IMR-90 (cell line): ENCODE data around the gene CHST8. TPM values are rescaled to one million over a fixed set of nuclear protein-coding genes. Genes with fewer than 3 reads are reported as not detected.

Source experiments
- ATAC-seq: fragments of 200-7000 bp; cut with Tn5 transposase; 2 replicates; pipeline ENCODE4 v1.9.1; 2020; ENCODE audit warnings: low read depth, mild to moderate bottlenecking, moderate library complexity
- BruUV-seq: library from RNA; stranded (reverse); fragments of 400-500 nt; replicated peaks from 2 replicates; lab custom pipeline; 2021; lab: Mats Ljungman, UMichigan
- CTCF ChIA-PET: fragments of 300-600 bp; formaldehyde crosslinking; extraction: SDS; loops from one replicate; lab custom pipeline; 2021; ENCODE audit warnings: antibody characterized with exemption; lab: Yijun Ruan, JAX
- POLR2A ChIA-PET: fragments of 300-600 bp; sonication (Branson Sonifier 250); formaldehyde crosslinking; loops from one replicate; lab custom pipeline; 2022; ENCODE audit warnings: antibody characterized with exemption; ENCODE audit not compliant: unreplicated experiment; lab: Charles Lee
- DNase-seq: peaks from one replicate; pipeline ENCODE4 v3.0.0; 2013
- H2AFZ ChIP-seq: replicated peaks from 2 replicates; pipeline ENCODE3; 2013; ENCODE audit warnings: low read length, mild to moderate bottlenecking; ENCODE audit not compliant: poor library complexity
- H2AK5ac ChIP-seq: 2 replicates; pipeline ENCODE4 v1.6.1; 2013; ENCODE audit warnings: low read depth, low read length, inconsistent platforms
- H2AK9ac ChIP-seq: replicated peaks from 2 replicates; pipeline ENCODE3; 2013; ENCODE audit warnings: mild to moderate bottlenecking, low read depth, low read length, moderate library complexity; ENCODE audit not compliant: poor library complexity
- H2BK120ac ChIP-seq: 2 replicates; pipeline ENCODE4 v1.6.1; 2013; ENCODE audit warnings: low read depth, low read length, inconsistent platforms
- H2BK15ac ChIP-seq: 3 replicates; pipeline ENCODE4 v1.6.1; 2013; ENCODE audit warnings: low read depth, low read length, inconsistent platforms
- H2BK20ac ChIP-seq: 2 replicates; pipeline ENCODE4 v1.6.1; 2013; ENCODE audit warnings: low read depth, mild to moderate bottlenecking, inconsistent platforms, low read length, moderate library complexity
- H2BK5ac ChIP-seq: 2 replicates; pipeline ENCODE4 v1.6.1; 2013; ENCODE audit warnings: mild to moderate bottlenecking, low read depth, low read length, inconsistent platforms; ENCODE audit not compliant: poor library complexity, severe bottlenecking
- H3K14ac ChIP-seq: replicated peaks from 2 replicates; pipeline ENCODE4 v1.6.1; 2013; ENCODE audit warnings: low read depth, low read length, inconsistent platforms
- H3K18ac ChIP-seq: 2 replicates; pipeline ENCODE4 v1.6.1; 2013; ENCODE audit warnings: low read depth, low read length, control low read depth
- H3K23ac ChIP-seq: 2 replicates; pipeline ENCODE4 v1.6.1; 2013; ENCODE audit warnings: low read depth, low read length, inconsistent platforms
- H3K27ac ChIP-seq: 2 replicates; pipeline ENCODE4 v1.5.1; 2013; ENCODE audit warnings: mild to moderate bottlenecking, control low read depth, low read length; ENCODE audit not compliant: insufficient read depth
- H3K27me3 ChIP-seq: 2 replicates; pipeline ENCODE4 v1.6.1; 2013; ENCODE audit warnings: low read length; ENCODE audit not compliant: control insufficient read depth, insufficient read depth
- H3K36me3 ChIP-seq: 2 replicates; pipeline ENCODE4 v1.6.1; 2013; ENCODE audit warnings: low read length, mixed read lengths; ENCODE audit not compliant: control insufficient read depth, insufficient read depth
- H3K4ac ChIP-seq: 2 replicates; pipeline ENCODE4 v1.6.1; 2013; ENCODE audit warnings: low read depth, low read length, inconsistent platforms
- H3K4me1 ChIP-seq: 2 replicates; pipeline ENCODE4 v1.6.1; 2013; ENCODE audit warnings: low read length, mixed read lengths; ENCODE audit not compliant: control insufficient read depth, insufficient read depth
- H3K4me2 ChIP-seq: 2 replicates; pipeline ENCODE4 v1.6.1; 2013; ENCODE audit warnings: low read depth, mild to moderate bottlenecking, control low read depth, low read length, moderate library complexity
- H3K4me3 ChIP-seq: 2 replicates; pipeline ENCODE4 v1.5.1; 2013; ENCODE audit warnings: low read depth, mild to moderate bottlenecking, control low read depth, low read length, moderate library complexity; ENCODE audit not compliant: insufficient read depth
- H3K56ac ChIP-seq: 2 replicates; pipeline ENCODE4 v1.6.1; 2013; ENCODE audit warnings: low read length, inconsistent platforms; ENCODE audit not compliant: insufficient read depth; ENCODE audit errors: extremely low read depth
- H3K79me1 ChIP-seq, 2 experiments: 2 replicates each; pipeline ENCODE4 v1.6.1; 2013; ENCODE audit warnings: low read length in 2 of 2, inconsistent platforms in 1 of 2, low read depth in 1 of 2
- H3K9ac ChIP-seq: 2 replicates; pipeline ENCODE4 v1.6.1; 2013; ENCODE audit warnings: low read depth, low read length, control low read depth
- H3K9me1 ChIP-seq: 2 replicates; pipeline ENCODE4 v1.6.1; 2013; ENCODE audit warnings: low read length, inconsistent platforms; ENCODE audit not compliant: insufficient read depth
- H3K9me3 ChIP-seq: 2 replicates; pipeline ENCODE4 v1.6.1; 2013; ENCODE audit warnings: low read length; ENCODE audit not compliant: control insufficient read depth, insufficient read depth
- H4K20me1 ChIP-seq: 2 replicates; pipeline ENCODE4 v1.6.1; 2013; ENCODE audit warnings: low read length, inconsistent platforms; ENCODE audit not compliant: insufficient read depth
- H4K5ac ChIP-seq: 2 replicates; pipeline ENCODE4 v1.6.1; 2013; ENCODE audit warnings: mild to moderate bottlenecking, low read depth, low read length, control low read depth
- H4K8ac ChIP-seq, 2 experiments: 2 replicates each; pipeline ENCODE4 v1.6.1; 2013; ENCODE audit warnings: low read depth in 2 of 2, low read length in 2 of 2, control low read depth in 1 of 2, inconsistent platforms in 1 of 2
- H4K91ac ChIP-seq: 2 replicates; pipeline ENCODE4 v1.6.1; 2013; ENCODE audit warnings: low read depth, low read length, inconsistent platforms; ENCODE audit not compliant: insufficient read depth
- CEBPB ChIP-seq: IDR thresholded peaks from 2 replicates; pipeline ENCODE4 v1.6.1; 2012; ENCODE audit warnings: low read depth, low read length, improper control_type of control experiment
- ELK1 ChIP-seq: fragments of 150-350 bp; IDR thresholded peaks from 2 replicates; pipeline ENCODE4 v1.6.1; 2016; ENCODE audit warnings: low read depth, mild to moderate bottlenecking, low read length, moderate library complexity, borderline replicate concordance
- MAFK ChIP-seq: IDR thresholded peaks from 2 replicates; pipeline ENCODE4 v1.6.1; 2012; ENCODE audit warnings: low read depth, low read length, improper control_type of control experiment
- MAZ ChIP-seq: IDR thresholded peaks from 2 replicates; pipeline ENCODE4 v1.6.1; 2012; ENCODE audit warnings: low read depth, mild to moderate bottlenecking, low read length, improper control_type of control experiment, moderate library complexity, borderline replicate concordance
- NFE2L2 ChIP-seq: fragments of 150-350 bp; IDR thresholded peaks from 2 replicates; pipeline ENCODE4 v1.6.1; 2016; ENCODE audit warnings: low read depth, mild to moderate bottlenecking, low read length
- RAD21 ChIP-seq: IDR thresholded peaks from 2 replicates; pipeline ENCODE4 v1.6.1; 2012; ENCODE audit warnings: low read length, improper control_type of control experiment
- RCOR1 ChIP-seq: IDR thresholded peaks from 2 replicates; pipeline ENCODE4 v1.6.1; 2012; ENCODE audit warnings: mild to moderate bottlenecking, low read length, improper control_type of control experiment; ENCODE audit not compliant: insufficient replicate concordance
- SMC3 ChIP-seq: fragments of 150-350 bp; IDR thresholded peaks from 2 replicates; pipeline ENCODE4 v1.6.1; 2016; ENCODE audit warnings: low read depth, mild to moderate bottlenecking, antibody characterized with exemption, low read length, moderate library complexity
- WGBS, 2 experiments: methylation state at CpG; one replicate each; pipeline versions ENCODE4 v1.1.5 to v1.1.7; 2013; ENCODE audit warnings: missing lambda C conversion rate in 2 of 2; ENCODE audit not compliant: insufficient read length in 1 of 2; ENCODE audit errors: extremely low coverage in 2 of 2; 5-methylcytosine and 5-hydroxymethylcytosine counted together
- dilution Hi-C: fragments of 300-500 bp; cut with HindIII; formaldehyde crosslinking; loops from one replicate; pipeline ENCODE4 v1.14.3; 2018; ENCODE audit warnings: low sequenced_read_pairs; ENCODE audit not compliant: unreplicated experiment
- in situ Hi-C: fragments of 300-500 bp; cut with MboI; formaldehyde crosslinking; loops from 3 replicates; pipeline ENCODE4 v1.14.3; 2019; ENCODE audit warnings: low sequenced_read_pairs, inconsistent platforms, mixed read lengths
- intact Hi-C: fragments of 100-400 bp; cut with micrococcal nuclease; formaldehyde crosslinking; loops from 2 replicates; pipeline ENCODE4 v1.10.0; 2022
- polyA plus RNA-seq, 3 experiments: library from polyadenylated mRNA; depleted of rRNA; stranded (reverse); fragments of >200 nt; gene quantifications; 2 replicates each; pipeline ENCODE4 v1.2.3, GENCODE V29; 2012; ENCODE audit warnings: low replicate concordance in 1 of 3
- total RNA-seq: library from RNA; depleted of rRNA; stranded (reverse); fragments of >200 nt; gene quantifications from 2 replicates; pipeline ENCODE4 v1.2.3, GENCODE V29; 2012
- TF ChIP-seq, protein P1 (sequence below): conservative IDR thresholded peaks from 2 replicates; pipeline ENCODE4 v1.5.1; 2012; ENCODE audit warnings: mild to moderate bottlenecking, low read depth, low read length, improper control_type of control experiment

Gene CHST8
- total and polyA plus RNA-seq, 2 of the 4 experiments (the other 2 are of a cell fraction) = not detected

DNA sequence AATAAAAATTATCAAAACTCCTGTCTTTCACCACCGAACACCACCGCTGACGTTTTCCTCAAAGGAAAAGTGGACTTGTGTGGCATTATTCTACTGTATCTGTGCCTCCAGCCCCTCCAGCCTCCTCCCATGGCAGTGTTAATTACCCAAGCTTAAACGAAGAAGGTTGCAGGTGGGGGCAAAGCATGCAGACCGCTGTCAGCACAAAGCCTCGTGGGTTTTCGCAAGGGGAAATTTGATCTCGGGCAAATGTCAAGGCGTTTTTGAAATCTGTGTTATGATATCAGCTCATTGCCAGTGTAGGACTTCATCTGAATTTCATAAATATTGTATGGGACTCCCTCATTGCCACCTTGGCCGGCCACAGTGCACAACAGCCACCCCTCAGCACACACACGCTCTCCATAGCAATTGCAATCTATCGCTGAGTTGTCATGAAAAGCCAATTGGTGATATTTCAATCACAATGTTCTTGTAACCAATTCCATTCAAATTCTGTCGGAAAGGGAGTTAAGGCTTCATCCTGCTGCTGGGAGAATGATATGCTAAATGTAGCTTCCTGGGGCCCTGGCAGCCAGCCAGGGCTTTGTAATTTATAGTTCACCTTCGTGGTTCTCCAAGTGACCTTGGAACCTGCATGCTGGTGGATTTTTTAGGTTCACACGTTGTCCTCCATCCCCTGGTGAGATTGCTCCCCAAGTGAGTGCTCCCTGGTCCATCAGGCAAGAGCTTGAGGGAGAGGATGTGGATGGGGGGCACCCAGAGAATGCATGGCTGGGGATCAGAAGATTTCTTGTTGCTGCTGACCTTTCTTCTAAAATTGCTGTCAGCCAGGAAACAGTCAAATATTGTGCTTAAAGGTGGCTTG is 16.6 kb downstream of the CHST8 start (continued):
- TF ChIP-seq, protein P1, sequence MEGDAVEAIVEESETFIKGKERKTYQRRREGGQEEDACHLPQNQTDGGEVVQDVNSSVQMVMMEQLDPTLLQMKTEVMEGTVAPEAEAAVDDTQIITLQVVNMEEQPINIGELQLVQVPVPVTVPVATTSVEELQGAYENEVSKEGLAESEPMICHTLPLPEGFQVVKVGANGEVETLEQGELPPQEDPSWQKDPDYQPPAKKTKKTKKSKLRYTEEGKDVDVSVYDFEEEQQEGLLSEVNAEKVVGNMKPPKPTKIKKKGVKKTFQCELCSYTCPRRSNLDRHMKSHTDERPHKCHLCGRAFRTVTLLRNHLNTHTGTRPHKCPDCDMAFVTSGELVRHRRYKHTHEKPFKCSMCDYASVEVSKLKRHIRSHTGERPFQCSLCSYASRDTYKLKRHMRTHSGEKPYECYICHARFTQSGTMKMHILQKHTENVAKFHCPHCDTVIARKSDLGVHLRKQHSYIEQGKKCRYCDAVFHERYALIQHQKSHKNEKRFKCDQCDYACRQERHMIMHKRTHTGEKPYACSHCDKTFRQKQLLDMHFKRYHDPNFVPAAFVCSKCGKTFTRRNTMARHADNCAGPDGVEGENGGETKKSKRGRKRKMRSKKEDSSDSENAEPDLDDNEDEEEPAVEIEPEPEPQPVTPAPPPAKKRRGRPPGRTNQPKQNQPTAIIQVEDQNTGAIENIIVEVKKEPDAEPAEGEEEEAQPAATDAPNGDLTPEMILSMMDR = no peak

DNA sequence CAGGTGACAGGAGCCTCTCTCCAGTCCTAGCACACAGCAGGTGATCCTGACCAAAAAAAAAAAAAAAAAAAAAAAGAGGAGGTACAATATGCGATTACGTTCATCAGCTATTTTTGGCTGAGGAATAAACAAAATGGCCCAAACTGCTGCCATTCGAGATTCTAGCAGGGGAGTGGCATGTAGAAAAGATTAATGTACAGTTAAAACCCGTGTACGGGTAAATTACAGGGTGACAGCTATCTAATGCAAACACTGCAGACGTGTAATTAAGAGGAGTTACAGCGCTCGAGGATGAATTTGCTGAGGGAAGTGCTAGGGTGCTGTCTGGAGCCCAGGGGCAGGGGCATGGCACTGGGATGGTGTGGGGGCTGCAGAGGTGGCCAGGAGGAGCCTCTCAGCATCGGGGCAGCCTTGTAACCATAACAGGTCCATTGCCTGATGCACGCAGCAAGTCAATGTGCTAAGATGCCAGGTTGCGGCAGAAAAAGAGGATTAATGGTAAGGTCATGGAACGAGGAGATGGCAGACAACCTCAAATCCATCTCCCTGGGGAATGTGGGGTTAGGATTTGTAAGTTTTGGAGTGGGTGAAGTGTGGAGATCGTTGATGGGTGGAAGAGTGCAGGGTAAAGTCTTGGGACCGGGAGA is 17.4 kb downstream of the CHST8 start:
- no peak overlapping the region for H2BK5ac ChIP-seq
- H3K4me2 ChIP-seq = no peak overlapping the region
- H4K5ac ChIP-seq = no peak overlapping the region
- no peak overlapping the region for H3K18ac ChIP-seq
- no peak overlapping the region for H2BK20ac ChIP-seq
- DNase-seq (no peak), ATAC-seq (no peak)
- no peak overlapping the region for H4K8ac ChIP-seq
- ChIA-PET POLR2A (no interaction called here), CTCF (no interaction called here)
- H3K9me1 ChIP-seq = no peaks in the 10 kb centered on the region
- H2AK5ac ChIP-seq = no peak overlapping the region
- H3K27ac ChIP-seq = no peak overlapping the region
- H3K56ac ChIP-seq = no peak overlapping the region
- WGBS, 2 experiments = 18 to 100% methylated on average over 1 to 5 of the region's 14 CpGs
- no peak overlapping the region for H4K91ac ChIP-seq
- in situ Hi-C loops = no loop called here
- no peak overlapping the region for H3K9ac ChIP-seq
- BruUV-seq = no TSS peak
- H3K36me3 ChIP-seq = no peaks in the 10 kb centered on the region
- dilution Hi-C loops = no loop called here
- no peaks in the 10 kb centered on the region for H3K27me3 ChIP-seq
- H3K79me1 ChIP-seq = no peaks in the 10 kb centered on the region
- no peak overlapping the region for H3K14ac ChIP-seq
- no peak overlapping the region for H2AK9ac ChIP-seq
- H3K23ac ChIP-seq = no peak overlapping the region
- no peaks in the 10 kb centered on the region for H3K4me1 ChIP-seq
- no peak overlapping the region for H3K4ac ChIP-seq
- intact Hi-C loops = no loop called here
- no peak overlapping the region for H3K4me3 ChIP-seq
- H2AFZ ChIP-seq = no peak overlapping the region
- no peak overlapping the region for H2BK15ac ChIP-seq
- H2BK120ac ChIP-seq = no peak overlapping the region
- no peaks in the 10 kb centered on the region for H3K9me3 ChIP-seq
- H4K20me1 ChIP-seq = no peaks in the 10 kb centered on the region
- TF ChIP-seq MAZ (no peak), MAFK (no peak), NFE2L2 (no peak), ELK1 (no peak), CEBPB (no peak), SMC3 (no peak), RCOR1 (no peak), RAD21 (no peak)
- TF ChIP-seq, protein P1 = no peak
